SKM-1 (cell line): ENCODE results near the gene KHSRP.

Experiments used
- DNase-seq: peaks from one replicate; lab custom pipeline; 2025; ENCODE audit not compliant: unreplicated experiment; lab: John Stamatoyannopoulos, UW

The KHSRP gene

DNA sequence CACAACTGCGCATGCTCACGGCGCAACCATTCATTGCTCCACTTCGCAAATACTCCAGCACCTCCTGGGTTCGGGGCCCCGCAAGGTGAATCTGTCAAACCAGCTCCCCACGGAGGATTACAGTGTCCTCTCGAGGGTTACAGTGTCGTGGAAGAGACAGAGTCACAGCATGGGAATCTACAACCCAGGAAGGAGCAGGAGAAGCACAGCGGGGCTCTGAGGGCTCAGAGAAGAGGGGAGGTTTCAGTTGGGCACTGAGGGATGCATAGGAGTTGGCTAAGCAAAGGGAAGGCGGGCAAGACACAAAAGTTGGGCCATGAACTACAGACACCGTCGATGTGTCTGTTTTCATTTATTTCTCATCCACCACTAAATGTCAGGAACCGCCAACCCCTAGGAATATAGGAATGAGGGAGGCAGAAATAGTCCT lies 30.6 kb downstream of the KHSRP start:
- DNase-seq = peak; percentile 40

DNA sequence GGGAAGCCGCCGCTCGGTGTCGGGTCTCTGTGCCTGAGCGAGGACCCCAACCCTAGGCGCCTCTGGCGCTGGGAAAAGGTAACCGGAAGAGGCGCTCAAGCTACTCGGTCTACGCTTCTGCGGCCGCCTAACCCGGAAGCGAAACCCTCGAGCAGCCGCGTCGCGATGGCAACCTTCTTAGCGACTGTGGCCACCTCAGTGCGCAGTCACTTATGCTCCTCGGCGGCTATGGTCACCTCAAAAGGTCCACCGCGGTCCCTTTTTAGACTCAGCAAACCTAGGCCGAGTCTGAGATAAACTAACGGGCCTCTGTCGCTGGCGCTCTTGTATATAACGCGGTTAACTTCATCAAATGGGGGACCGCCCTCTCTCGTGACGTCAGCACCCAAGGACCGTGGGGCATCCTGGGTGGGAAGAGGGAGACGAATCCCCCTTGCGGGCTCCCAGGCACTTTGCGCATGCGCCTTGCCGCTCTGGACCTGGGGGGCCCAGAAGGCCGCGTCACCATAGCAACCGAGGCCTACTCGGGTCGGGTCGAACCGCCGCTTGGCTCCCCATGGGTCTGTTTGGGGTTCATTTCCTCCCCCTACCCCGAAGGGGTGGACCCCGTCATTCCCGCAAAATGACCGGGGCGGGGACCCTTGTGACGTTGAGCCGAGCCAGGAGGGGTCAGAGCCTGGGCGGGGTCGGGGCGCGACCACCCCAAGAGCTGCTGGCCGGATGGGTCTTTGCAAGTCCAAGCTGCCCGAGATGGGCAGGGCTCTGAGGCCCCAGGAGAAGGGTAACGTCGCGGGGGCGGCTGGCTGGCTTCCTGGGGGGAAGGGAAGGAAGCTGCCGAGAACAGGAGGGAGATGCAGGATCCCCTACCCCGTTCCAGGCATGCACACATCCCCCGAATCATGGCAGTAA lies 31.3 kb downstream of the KHSRP start, which contains the start of gene GTF2F1:
GTF2F1 (minus strand) TSS at position 91 of the 909 bp plus-strand sequence. CDS start 169 bp downstream, outside the sequence.
- DNase-seq = peak; percentile 83

DNA sequence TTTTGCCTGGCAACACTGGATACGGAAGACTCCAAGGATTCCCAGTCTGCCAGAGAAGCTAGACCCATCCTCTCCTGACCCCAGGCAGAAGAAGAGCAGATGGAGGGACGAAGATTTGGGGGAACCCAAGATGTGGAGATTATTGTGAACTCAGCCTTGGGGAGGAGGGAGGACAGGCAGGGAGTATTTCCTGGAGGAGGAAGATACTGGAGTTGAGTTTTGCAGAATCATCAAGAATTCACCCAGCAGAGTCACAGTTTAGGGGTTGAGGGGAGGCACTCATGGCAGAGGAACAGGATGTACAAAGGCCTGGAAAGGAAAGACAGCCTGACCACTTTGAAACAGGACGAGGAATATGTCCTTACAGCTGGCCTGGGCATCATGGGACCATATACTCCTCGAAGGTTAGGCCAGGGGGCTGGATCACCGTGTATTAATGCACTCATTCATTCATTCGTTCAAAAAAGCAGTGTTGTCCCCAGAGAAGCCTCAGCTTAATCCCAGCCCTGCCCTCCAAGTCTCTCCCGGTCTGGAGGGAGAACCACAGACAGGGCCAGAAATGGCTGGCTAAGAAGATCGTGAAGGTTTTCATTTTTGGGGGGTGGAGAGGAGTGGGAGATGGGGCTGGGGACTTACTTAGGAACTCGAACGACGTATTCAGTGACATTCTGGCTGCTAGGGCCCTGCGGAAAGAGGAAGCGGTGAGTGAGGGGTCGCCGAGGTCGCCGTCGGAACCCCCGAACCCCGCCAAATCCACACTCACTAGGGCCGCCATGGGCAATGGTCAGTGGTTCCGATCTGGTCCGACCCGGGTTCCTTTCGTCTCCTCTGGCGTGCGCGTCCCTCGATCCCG lies 32.2 kb downstream of the KHSRP start:
- DNase-seq = no peak

DNA sequence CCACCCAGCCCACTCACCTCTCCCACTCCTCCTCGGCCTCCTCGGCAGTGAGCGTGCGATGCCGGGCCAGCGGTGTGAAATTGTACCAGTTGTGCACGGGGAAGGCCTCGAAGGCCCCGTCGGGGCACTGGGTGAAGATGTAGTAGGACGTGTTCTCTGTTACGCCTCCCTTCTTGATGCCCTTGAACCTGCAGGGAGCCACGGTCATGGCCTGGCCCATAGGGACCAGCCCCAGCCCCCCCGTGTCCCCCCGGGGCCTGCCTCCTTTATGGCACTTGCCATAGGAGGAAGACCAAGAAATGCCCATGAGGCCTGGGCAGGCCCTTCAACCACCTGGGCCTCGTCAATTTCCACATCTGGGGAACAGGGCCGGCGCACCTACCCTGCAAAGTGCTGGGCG lies 37.2 kb downstream of the KHSRP start:
- no peak for DNase-seq

DNA sequence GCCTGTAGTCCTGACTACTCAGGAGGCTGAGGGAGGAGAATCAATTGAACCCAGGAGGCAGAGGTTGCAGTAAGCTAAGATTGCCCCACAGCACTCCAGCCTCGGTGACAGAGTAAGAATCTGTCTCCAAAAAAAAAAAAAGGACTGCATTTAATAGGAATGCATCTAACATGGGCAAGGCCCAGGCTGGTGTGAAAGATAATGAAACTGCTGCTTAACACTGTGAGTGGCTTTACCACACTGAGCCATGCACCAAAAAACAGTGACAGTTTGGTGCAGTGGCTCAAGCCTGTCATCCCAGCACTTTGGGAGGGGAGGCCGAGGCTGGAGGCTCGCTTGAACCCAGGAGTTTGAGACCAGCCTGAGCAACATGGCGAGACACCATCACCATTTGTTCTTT lies 40.2 kb downstream of the KHSRP start:
- no peak for DNase-seq

DNA sequence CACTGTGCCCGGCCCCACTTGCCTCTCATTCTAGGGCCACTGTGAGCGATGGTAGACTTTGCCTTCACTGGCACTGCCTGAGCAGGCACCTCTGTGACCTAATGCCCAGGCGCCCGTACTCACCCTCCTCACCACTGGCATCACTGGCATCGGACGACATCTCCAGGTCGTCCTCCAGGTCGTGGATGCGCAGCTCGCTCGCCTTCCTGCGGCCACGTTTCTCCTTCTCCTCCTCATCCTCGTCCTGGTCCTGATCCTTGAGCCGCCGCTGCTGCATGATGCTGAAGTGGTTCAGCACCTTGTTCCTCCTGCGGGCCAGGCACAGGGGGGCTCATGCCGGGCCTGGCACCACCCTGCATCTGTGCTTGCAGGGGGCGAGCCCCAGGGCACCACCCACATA lies 41.4 kb downstream of the KHSRP start:
- no peak for DNase-seq

DNA sequence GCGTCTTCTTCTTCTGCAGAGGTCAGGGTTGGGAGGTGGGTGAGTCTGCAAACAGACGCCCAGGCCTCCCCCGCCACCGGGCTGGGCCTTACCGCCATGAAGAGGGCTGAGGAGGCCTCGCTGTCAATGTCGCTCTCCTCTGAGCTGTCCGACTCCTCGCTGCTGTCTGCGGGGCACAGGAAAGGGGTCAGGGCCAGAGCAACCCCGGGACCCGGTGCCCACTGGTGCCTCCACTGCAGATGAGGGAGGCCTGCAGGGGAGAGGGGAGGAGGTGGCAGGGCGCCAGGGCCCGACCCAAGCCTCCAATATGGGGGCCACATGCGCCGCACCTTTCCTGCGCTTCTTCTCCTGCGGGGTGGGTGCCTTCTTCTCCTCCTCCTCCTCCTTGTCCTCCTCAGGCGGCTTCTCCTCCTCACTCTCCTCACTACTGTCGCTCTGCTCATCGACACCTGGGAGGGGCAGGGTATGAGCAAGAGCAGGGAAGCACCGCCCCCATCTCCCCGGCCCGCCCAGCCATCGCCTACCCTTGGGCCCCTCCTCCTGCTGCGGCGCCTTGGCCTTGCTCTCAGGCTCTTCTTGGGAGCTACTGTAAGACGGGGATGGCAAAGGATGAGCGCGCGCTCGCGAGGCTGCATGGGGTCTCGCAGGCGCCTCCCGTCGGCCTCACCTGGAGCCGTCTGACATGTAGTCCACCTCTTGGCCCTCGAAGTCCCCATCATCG lies 43.4 kb downstream of the KHSRP start:
- DNase-seq = no peak

DNA sequence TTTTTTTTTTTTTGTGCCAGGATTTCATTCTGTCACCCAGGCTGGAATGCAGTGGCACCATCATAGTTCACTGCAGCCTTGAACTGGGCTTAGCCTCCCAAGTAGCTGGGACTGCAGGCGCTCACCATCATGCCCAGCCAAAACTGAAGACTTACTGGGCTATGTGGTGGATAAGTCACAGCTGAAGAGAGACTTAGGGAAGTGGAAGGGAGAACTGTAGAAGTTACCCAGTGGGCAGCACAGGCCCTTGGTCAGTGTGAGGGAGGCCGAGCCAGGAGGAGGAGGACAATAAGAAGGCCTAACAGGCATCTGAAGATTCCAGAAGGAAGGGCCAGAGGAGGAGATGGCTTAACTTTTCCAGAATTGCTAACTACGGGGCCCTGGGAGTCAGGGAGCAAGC lies 44.9 kb downstream of the KHSRP start:
- no peak for DNase-seq

DNA sequence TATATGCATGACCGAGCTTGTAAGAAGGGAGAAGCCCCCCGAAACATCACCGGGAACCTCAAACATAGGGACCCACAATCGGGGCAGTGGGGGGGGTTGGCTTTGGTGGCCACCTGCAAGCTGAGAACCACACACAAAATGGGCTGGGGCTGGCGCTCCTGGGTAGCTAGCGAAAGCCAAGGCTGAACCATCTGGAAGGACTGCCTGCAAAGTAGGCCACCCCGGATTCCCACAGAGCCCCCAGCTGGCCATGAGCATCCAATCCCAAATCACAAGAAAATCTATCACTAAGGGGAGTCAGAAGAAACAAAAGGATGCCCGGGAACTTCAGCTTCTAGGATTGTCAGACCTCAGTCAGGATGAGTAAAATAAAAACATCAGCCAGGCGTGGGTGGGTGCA lies 46.1 kb downstream of the KHSRP start:
- no peak for DNase-seq

DNA sequence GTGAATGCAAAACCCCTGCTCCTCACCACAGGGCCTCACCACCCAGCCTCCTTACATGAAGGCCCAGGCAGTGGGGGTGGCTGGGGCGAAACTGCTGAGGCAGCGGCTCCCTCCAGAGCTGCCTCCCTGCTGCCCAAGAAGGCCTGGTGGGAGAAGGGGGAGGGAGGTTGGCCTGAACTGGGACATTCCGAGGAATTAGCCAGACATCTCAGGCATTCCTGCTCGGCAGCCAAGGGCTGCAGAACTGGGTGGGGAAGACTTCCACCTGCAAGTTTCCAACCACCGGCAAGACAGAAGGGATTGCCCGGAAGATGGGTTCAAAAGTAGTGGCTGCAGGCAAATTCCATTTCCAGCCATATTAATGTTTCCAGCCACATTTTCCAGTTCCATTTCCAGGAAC lies 46.6 kb downstream of the KHSRP start:
- no peak for DNase-seq

DNA sequence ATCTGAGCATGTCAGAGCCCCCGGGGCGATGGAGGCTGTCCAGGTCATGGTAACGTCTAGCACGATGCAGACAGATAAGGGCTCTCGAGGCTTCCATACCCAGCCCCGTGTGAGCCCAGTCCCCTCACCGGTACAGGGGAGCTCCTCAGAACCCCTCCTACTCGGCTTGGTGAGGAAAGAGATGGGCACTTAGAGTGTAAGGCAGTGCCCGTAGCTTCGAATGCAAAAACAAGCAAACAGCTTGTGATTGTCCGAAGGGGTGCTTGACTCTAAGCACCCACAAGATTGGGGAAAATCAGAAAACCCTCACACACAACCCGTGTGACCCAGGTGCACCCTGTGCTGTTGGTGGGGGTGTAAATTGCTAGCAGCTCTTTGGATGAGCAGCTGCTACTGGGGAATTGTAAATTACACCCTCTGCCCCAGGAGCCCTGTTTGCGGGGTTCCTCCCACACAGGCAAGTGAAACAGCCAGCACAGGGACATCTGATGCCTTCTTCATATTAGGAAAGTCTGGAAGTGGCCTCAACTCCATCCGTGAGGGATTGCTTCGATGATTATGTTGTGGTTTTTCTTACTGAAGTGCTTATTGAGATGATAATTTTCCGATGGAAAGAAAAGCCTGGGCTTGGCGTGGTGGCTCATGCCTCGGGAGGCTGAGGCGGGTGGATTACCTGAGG lies 48.0 kb downstream of the KHSRP start:
- no peak for DNase-seq

DNA sequence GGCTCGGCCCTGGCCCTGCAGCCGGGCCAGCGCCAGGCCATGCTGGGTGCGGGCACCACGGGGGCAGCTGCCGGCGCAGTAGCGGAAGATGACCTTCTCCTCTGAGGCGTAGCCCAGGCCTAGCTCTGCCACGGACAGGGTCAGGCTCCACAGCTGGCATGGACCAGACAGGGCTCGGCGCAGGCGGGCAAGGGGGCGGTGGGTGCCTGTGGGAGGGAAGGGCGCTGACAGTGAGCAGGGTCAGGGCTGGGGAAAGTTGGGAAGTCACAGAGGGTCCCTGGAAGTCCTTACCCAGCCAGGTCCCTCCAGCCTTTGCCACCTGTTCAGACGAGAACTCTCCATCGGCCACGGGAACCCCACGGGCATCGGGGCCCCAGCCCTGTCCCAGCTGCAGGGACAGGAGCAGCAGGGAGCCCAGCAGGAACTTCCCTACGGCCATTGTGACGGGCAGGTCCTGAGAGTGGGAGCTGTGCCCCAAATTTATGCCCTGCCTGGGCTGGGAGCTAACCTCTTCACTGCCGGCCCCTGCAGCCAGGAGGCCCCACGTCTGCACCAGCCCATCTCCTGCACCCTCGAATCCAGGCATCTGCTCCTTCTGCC lies 49.1 kb downstream of the KHSRP start, which contains the start of gene PSPN:
PSPN (minus strand) TSS at position 523 of the 600 bp plus-strand sequence; CDS start at position 439, 84 bp downstream.
- no peak for DNase-seq

DNA sequence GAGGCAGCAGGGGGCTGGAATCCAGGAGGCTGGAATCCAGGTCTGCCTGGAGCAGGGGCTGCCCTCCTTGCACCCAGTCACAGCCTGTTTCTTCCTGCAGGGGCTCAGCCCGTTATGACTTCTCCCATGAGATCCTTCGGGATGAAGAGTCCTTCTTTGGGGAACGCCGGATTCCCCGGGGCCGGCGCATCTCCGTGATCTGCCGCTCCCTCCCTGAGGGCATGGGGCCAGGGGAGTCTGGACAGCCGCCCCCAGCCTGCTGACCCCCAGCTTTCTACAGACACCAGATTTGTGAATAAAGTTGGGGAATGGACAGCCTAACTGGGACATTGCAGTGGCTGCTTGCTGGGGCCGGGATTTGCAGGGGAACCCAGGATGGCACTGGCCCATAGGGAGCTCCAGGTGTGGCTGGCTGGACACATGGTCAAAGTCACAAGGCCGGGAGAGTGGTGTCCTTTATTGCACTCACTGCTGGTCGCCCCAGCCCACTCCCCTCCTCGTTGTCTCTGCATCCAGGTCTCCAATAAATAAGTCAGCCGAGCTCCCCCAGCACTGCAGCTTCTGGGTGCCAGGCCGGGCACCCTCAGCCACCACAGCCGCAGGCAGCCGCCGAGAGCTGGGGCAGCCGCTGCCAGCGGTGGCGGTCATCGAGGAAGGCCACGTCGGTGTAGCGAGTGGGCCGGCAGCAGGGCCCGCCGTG lies 49.8 kb downstream of the KHSRP start:
- DNase-seq = no peak

DNA sequence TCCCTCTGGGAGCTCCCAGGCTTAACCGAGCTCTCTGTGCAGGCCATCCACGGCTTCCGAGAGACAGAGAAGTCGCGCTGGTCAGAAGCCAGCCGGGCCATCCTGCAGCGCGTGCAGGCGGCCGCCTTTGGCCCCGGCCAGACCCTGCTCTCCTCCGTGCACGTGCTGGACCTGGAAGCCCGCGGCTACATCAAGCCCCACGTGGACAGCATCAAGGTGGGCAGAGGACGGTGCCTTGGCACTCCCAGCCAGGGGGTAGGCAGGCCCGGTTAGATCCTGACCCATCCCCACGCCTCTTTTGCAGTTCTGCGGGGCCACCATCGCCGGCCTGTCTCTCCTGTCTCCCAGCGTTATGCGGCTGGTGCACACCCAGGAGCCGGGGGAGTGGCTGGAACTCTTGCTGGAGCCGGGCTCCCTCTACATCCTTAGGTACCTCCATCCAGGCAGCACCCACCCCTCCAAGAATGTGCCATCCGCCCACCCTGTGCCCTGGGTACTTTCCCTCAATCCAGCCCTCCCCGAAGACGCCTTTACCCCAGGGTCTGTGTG lies 50.4 kb downstream of the KHSRP start:
- DNase-seq = no peak

DNA sequence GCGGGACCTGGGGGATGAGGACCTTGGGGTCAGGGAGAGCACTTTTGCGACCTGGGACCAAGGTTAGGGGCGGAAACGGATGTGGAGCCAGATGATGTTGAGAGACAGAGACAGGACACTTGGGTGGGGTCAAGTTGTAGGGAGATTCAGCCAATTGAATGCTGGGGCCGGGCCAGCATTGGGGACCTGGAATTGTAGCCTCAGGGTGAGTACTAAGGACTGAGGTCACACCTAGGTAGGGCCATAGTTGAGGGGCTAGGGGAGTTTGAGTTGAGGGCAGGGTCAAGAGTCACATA lies 50.9 kb downstream of the KHSRP start:
- DNase-seq = no peak

DNA sequence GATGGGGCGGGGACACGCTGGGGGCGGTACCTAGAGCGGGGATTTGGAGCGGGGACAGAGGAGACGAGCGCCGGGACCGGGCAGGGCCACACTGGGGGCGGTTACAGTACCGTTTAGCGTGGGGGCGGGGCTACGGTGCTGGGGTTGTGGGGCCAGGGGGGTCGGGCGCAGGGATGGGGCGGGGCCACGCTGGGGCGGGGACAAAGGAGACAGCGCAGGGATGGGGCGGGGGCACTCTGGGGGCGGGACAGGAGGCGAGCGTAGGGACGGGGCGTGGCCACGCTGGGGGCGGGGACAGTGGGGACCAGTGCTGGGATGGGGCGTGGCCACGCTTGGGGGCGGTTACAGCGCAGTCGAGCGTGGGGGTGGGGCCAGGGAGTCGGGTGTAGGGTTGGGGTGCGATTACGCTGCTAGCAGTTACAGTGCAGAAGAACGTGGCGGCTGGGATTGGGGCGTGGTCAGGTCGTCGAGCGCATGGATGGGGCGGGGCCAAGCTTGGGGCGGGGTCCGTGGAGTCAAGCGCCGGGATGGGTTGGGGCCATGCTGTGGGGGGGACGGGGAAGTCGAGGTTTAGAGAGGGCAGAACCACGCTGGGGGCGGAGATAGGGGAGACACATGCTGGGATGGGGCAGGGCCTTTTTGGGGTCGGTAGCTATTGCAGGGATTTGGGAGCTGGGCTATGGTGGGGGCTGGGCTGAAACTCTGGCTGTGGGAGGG lies 51.4 kb downstream of the KHSRP start:
- peak; percentile 97 for DNase-seq

DNA sequence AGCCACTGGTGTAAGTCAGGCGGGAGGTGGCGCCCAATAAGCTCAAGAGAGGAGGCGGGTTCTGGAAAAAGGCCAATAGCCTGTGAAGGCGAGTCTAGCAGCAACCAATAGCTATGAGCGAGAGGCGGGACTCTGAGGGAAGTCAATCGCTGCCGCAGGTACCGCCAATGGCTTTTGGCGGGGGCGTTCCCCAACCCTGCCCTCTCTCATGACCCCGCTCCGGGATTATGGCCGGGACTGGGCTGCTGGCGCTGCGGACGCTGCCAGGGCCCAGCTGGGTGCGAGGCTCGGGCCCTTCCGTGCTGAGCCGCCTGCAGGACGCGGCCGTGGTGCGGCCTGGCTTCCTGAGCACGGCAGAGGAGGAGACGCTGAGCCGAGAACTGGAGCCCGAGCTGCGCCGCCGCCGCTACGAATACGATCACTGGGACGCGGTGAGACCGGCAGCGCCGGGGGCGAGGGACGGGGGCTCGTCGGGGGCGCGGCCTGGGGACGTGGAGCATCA lies 52.0 kb downstream of the KHSRP start, which contains the start of gene ALKBH7:
ALKBH7 (plus strand) TSS at position 201 of the 502 bp plus-strand sequence; CDS start at position 228, 27 bp downstream.
- DNase-seq = peak; percentile 96

DNA sequence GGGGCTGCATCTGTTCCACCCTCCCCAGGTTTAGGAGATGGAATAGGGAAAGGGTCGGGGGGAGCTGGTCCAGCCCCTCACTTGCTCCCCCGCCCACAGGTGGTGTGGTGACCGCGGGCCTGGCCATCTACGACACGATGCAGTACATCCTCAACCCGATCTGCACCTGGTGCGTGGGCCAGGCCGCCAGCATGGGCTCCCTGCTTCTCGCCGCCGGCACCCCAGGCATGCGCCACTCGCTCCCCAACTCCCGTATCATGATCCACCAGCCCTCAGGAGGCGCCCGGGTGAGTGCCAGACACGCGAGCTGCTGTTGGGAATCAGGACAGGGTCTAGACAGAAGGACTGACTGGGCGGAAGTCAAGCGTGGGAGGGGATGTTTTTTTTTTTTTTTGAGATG lies 60.3 kb downstream of the KHSRP start:
- no peak for DNase-seq
